Neural cell (in vitro differentiated cells): ENCODE results near the gene CDK17. TPM values are rescaled to one million over a fixed set of nuclear protein-coding genes. Genes with fewer than 3 reads are reported as not detected.

Experiments
- H2AFZ ChIP-seq: fragments of 200-600, 300-800 bp; sonication (generic), shearing (Covaris generic); 2 replicates; pipeline ENCODE4 v1.6.0; 2014; ENCODE audit warnings: low read depth, mild to moderate bottlenecking, antibody characterized with exemption, low read length, moderate library complexity
- H3F3A ChIP-seq: fragments of 200-600 bp; shearing (Covaris generic); 2 replicates; pipeline ENCODE4 v1.6.1; 2016; ENCODE audit warnings: mild to moderate bottlenecking, moderate library complexity, mixed read lengths, antibody characterized with exemption, low read length; ENCODE audit not compliant: insufficient read depth, poor library complexity, severe bottlenecking
- H3K27ac ChIP-seq: fragments of 200-600, 300-800 bp; sonication (generic), shearing (Covaris generic); 2 replicates; pipeline ENCODE4 v1.5.1; 2014; ENCODE audit warnings: mild to moderate bottlenecking, low read length, moderate library complexity
- H3K27me3 ChIP-seq: fragments of 300-800, 200-600 bp; sonication (generic), shearing (Covaris generic); 2 replicates; pipeline ENCODE4 v1.6.0; 2014; ENCODE audit warnings: mild to moderate bottlenecking, low read depth, low read length, moderate library complexity; ENCODE audit not compliant: insufficient read depth
- H3K36me3 ChIP-seq: fragments of 300-800, 200-600 bp; sonication (generic), shearing (Covaris generic); 2 replicates; pipeline ENCODE4 v1.5.1; 2014; ENCODE audit warnings: mild to moderate bottlenecking, antibody characterized with exemption, low read length, moderate library complexity; ENCODE audit not compliant: insufficient read depth
- H3K4me2 ChIP-seq: fragments of 300-800, 200-600 bp; sonication (generic), shearing (Covaris generic); 2 replicates; pipeline ENCODE4 v1.6.0; 2014; ENCODE audit warnings: mild to moderate bottlenecking, low read length
- H3K4me3 ChIP-seq: fragments of 300-800, 200-600 bp; sonication (generic), shearing (Covaris generic); 2 replicates; pipeline ENCODE4 v1.5.1; 2014; ENCODE audit warnings: mild to moderate bottlenecking, low read length, moderate library complexity
- H3K79me2 ChIP-seq: fragments of 200-600 bp; shearing (Covaris generic); replicated peaks from 2 replicates; pipeline ENCODE4 v1.6.0; 2014; ENCODE audit warnings: mild to moderate bottlenecking, low read length, moderate library complexity; ENCODE audit not compliant: insufficient read depth
- H3K9ac ChIP-seq: fragments of 300-800, 200-600 bp; sonication (generic), shearing (Covaris generic); 2 replicates; pipeline ENCODE4 v1.6.1; 2016; ENCODE audit warnings: mild to moderate bottlenecking, low read length, mixed read lengths
- H3K9me2 ChIP-seq: fragments of 200-600 bp; shearing (Covaris generic); 2 replicates; pipeline ENCODE4 v1.6.1; 2016; ENCODE audit warnings: mild to moderate bottlenecking, low read length, mixed read lengths; ENCODE audit not compliant: insufficient read depth
- H3K9me3 ChIP-seq: fragments of 200-600, 300-800 bp; sonication (generic), shearing (Covaris generic); 2 replicates; pipeline ENCODE4 v1.6.1; 2016; ENCODE audit warnings: mild to moderate bottlenecking, mixed run types, low read length, moderate library complexity, mixed read lengths
- H4K20me1 ChIP-seq: fragments of 200-600 bp; shearing (Covaris generic); 2 replicates; pipeline ENCODE4 v1.6.1; 2016; ENCODE audit warnings: mild to moderate bottlenecking, mixed run types; ENCODE audit not compliant: insufficient read depth
- EP300 ChIP-seq: fragments of 450-650 bp; conservative IDR thresholded peaks from 2 replicates; pipeline ENCODE4 v1.6.1; 2014; ENCODE audit warnings: antibody characterized with exemption, mild to moderate bottlenecking, moderate library complexity; ENCODE audit not compliant: poor library complexity, severe bottlenecking
- EZH2 ChIP-seq: fragments of 200-600, 300-800 bp; shearing (Covaris generic), sonication (generic); IDR thresholded peaks from 2 replicates; pipeline ENCODE4 v1.6.1; 2014; ENCODE audit warnings: antibody characterized with exemption, low read length, borderline replicate concordance, mild to moderate bottlenecking; ENCODE audit not compliant: insufficient read depth, poor library complexity, severe bottlenecking
- MXI1 ChIP-seq: fragments of 450-650 bp; conservative IDR thresholded peaks from 2 replicates; pipeline ENCODE4 v1.6.1; 2014; ENCODE audit warnings: antibody characterized with exemption, mild to moderate bottlenecking; ENCODE audit not compliant: poor library complexity, severe bottlenecking
- POLR2AphosphoS5 ChIP-seq: IDR thresholded peaks from 2 replicates; pipeline ENCODE4 v1.6.1; 2012
- RAD21 ChIP-seq: fragments of 450-650 bp; conservative IDR thresholded peaks from 2 replicates; pipeline ENCODE4 v1.6.1; 2014; ENCODE audit warnings: antibody characterized with exemption, mild to moderate bottlenecking, moderate library complexity
- SMC3 ChIP-seq: fragments of 450-650 bp; conservative IDR thresholded peaks from 2 replicates; pipeline ENCODE4 v1.6.1; 2014; ENCODE audit warnings: antibody characterized with exemption, mild to moderate bottlenecking, moderate library complexity; ENCODE audit not compliant: poor library complexity
- TAF1 ChIP-seq: IDR thresholded peaks from 2 replicates; pipeline ENCODE4 v1.6.1; 2012; ENCODE audit warnings: low read depth
- polyA plus RNA-seq: library from polyadenylated mRNA; depleted of rRNA; stranded (reverse); fragments of >200 nt; gene quantifications from 2 replicates; pipeline ENCODE4 v1.2.3, GENCODE V29; 2014
- TF ChIP-seq, protein P1 (sequence below): IDR thresholded peaks from 2 replicates; pipeline ENCODE4 v1.6.1; 2012; ENCODE audit warnings: borderline replicate concordance
- TF ChIP-seq, protein P2 (sequence below): fragments of 450-650 bp; IDR thresholded peaks from 2 replicates; pipeline ENCODE4 v1.5.1; 2014; ENCODE audit warnings: antibody characterized with exemption, mild to moderate bottlenecking, moderate library complexity; ENCODE audit not compliant: poor library complexity, severe bottlenecking

The CDK17 gene
- polyA plus RNA-seq, 1 donor from 2014 or later: 119 TPM

DNA sequence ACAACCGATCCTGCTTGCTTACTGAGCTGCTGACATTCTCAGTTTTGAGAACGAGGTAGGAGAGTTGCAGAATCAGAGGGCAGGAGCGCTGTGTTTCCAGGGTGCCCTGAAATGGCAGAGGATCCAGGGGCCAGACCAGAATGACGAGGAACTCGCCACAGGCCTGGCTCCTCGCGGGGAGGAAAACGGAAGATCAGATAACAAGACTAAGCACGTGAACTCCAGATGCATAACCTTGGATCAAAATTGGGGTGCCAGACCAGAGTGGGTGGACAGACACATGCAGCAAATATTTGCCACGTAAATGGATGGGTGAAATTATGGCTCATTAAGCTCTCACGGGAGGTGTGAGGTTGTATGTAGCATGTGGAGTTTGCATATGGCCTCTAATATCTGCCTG lies 159.6 kb downstream of the CDK17 start:
- TF ChIP-seq TAF1 (no peak), POLR2AphosphoS5 (no peak), SMC3 (no peak), EP300 (no peak)
- TF ChIP-seq, protein P1, sequence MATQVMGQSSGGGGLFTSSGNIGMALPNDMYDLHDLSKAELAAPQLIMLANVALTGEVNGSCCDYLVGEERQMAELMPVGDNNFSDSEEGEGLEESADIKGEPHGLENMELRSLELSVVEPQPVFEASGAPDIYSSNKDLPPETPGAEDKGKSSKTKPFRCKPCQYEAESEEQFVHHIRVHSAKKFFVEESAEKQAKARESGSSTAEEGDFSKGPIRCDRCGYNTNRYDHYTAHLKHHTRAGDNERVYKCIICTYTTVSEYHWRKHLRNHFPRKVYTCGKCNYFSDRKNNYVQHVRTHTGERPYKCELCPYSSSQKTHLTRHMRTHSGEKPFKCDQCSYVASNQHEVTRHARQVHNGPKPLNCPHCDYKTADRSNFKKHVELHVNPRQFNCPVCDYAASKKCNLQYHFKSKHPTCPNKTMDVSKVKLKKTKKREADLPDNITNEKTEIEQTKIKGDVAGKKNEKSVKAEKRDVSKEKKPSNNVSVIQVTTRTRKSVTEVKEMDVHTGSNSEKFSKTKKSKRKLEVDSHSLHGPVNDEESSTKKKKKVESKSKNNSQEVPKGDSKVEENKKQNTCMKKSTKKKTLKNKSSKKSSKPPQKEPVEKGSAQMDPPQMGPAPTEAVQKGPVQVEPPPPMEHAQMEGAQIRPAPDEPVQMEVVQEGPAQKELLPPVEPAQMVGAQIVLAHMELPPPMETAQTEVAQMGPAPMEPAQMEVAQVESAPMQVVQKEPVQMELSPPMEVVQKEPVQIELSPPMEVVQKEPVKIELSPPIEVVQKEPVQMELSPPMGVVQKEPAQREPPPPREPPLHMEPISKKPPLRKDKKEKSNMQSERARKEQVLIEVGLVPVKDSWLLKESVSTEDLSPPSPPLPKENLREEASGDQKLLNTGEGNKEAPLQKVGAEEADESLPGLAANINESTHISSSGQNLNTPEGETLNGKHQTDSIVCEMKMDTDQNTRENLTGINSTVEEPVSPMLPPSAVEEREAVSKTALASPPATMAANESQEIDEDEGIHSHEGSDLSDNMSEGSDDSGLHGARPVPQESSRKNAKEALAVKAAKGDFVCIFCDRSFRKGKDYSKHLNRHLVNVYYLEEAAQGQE: no peak
- Histone ChIP-seq H3K9ac (no peak overlapping the region), H3K27ac (no peak overlapping the region), H3K4me3 (no peak overlapping the region), H3K9me3 (no peaks in the 10 kb centered on the region), H4K20me1 (no peaks in the 10 kb centered on the region), H3F3A (no peaks in the 10 kb centered on the region), H3K36me3 (no peaks in the 10 kb centered on the region), H3K27me3 (no peaks in the 10 kb centered on the region), H3K79me2 (no peaks in the 10 kb centered on the region), H3K4me2 (no peak overlapping the region), H2AFZ (no peak overlapping the region), H3K9me2 (no peaks in the 10 kb centered on the region)

DNA sequence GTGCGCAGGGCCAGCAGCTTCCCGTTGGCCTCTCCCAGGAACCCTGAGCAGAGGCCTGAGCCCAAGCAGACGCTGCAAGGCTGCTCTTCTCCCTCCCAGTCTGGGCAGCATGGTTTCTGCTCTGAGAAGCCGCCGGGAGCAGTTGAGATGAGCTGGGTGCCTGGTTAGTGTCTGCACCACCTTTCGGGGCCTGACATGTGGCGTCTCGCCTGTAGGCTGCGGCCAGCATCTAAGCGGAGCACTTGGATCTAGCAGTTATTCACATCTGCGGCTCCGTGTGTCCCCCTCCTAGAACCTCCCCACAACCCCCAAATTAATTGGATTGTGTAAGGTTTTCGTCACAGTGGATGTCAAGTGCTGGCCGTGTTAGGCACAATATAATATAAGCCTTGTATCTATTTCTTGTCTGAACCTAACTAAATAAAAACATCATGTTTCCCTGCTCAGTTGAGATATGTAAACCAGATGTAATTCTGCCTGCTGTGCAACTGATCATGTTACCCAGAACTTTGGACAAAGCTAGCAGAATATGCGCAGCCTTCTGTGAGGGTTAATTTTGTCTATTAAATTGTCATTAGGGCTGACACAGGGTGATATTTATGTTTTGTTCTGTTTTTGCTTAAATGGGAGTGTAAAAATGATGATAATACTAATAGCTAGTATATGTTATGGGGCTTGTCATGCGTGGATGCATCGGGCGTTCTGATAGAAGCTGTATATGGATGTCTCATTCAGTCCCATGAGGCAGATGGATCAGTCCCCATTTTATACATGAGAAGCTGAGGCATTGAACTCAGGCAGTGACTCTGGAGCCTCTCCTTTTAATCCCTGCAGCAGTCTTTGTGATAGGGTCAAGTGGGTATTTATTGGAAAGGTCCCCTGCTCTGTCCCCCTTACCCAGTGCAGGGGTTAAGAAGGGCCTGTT lies 160.3 kb downstream of the CDK17 start:
- Histone ChIP-seq H3K9ac (no peak overlapping the region), H3K27ac (no peak overlapping the region), H3K4me3 (no peak overlapping the region), H3K9me3 (no peaks in the 10 kb centered on the region), H4K20me1 (no peaks in the 10 kb centered on the region), H3K27me3 (no peaks in the 10 kb centered on the region), H3K36me3 (no peaks in the 10 kb centered on the region), H3K9me2 (no peaks in the 10 kb centered on the region), H3K79me2 (no peaks in the 10 kb centered on the region), H2AFZ (no peak overlapping the region), H3F3A (no peaks in the 10 kb centered on the region), H3K4me2 (no peak overlapping the region)
- no peak for TF ChIP-seq EP300
- TF ChIP-seq POLR2AphosphoS5: no peak
- TF ChIP-seq, protein P2, sequence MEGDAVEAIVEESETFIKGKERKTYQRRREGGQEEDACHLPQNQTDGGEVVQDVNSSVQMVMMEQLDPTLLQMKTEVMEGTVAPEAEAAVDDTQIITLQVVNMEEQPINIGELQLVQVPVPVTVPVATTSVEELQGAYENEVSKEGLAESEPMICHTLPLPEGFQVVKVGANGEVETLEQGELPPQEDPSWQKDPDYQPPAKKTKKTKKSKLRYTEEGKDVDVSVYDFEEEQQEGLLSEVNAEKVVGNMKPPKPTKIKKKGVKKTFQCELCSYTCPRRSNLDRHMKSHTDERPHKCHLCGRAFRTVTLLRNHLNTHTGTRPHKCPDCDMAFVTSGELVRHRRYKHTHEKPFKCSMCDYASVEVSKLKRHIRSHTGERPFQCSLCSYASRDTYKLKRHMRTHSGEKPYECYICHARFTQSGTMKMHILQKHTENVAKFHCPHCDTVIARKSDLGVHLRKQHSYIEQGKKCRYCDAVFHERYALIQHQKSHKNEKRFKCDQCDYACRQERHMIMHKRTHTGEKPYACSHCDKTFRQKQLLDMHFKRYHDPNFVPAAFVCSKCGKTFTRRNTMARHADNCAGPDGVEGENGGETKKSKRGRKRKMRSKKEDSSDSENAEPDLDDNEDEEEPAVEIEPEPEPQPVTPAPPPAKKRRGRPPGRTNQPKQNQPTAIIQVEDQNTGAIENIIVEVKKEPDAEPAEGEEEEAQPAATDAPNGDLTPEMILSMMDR: no peak
- TF ChIP-seq SMC3: no peak
- TF ChIP-seq, protein P1: no peak
- TF ChIP-seq RAD21: no peak
- no peak for TF ChIP-seq TAF1
- no peak for TF ChIP-seq MXI1
- no peak for TF ChIP-seq EZH2
